Measurements from ENCODE around the gene SEMA6D. TPM values are rescaled to one million over a fixed set of nuclear protein-coding genes. Genes with fewer than 3 reads are reported as not detected.

SEMA6D gene
- total RNA-seq, 1 donor from 2014 or later = not detected

DNA sequence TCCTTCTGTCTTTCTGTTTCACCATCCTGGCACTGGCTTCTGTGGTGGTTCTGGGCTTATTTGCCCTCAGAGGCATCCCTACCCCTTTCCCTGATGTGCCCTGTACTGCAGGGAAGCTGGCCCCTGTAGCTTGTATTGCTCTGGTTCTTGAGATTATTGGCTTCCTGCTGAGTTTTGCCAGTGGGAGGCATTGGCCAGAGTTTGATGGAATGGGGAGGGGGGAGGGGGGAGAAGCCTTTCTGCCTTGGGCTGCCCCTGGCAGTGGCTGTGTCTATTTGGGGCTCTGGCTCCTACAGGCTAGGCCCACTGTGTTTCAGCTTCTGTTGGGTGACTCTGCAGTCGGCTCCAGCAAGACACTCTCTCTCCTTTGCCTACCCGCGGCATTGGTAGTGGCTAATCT, 41.6 kb upstream of the SEMA6D start:
- no peak overlapping the region for H3K27ac Mint-ChIP-seq
- no peaks in the 10 kb centered on the region for H3K36me3 Mint-ChIP-seq (ENCODE audit: low read depth)
- H3K9me3 Mint-ChIP-seq = no peaks in the 10 kb centered on the region
- DNase-seq (no peak), ATAC-seq (ENCODE audit: low read depth) (no peak)
- TF ChIP-seq, protein P1, sequence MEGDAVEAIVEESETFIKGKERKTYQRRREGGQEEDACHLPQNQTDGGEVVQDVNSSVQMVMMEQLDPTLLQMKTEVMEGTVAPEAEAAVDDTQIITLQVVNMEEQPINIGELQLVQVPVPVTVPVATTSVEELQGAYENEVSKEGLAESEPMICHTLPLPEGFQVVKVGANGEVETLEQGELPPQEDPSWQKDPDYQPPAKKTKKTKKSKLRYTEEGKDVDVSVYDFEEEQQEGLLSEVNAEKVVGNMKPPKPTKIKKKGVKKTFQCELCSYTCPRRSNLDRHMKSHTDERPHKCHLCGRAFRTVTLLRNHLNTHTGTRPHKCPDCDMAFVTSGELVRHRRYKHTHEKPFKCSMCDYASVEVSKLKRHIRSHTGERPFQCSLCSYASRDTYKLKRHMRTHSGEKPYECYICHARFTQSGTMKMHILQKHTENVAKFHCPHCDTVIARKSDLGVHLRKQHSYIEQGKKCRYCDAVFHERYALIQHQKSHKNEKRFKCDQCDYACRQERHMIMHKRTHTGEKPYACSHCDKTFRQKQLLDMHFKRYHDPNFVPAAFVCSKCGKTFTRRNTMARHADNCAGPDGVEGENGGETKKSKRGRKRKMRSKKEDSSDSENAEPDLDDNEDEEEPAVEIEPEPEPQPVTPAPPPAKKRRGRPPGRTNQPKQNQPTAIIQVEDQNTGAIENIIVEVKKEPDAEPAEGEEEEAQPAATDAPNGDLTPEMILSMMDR (IDR thresholded peaks at IDR 0.05) = no peak
- intact Hi-C loops (cut with micrococcal nuclease) = no loop called here
- POLR2A ChIA-PET = no interaction called here
- CTCF ChIA-PET = no interaction called here
- H3K4me3 Mint-ChIP-seq = no peak overlapping the region
- no peaks in the 10 kb centered on the region for H3K4me1 Mint-ChIP-seq
- H3K27me3 Mint-ChIP-seq = no peaks in the 10 kb centered on the region

DNA sequence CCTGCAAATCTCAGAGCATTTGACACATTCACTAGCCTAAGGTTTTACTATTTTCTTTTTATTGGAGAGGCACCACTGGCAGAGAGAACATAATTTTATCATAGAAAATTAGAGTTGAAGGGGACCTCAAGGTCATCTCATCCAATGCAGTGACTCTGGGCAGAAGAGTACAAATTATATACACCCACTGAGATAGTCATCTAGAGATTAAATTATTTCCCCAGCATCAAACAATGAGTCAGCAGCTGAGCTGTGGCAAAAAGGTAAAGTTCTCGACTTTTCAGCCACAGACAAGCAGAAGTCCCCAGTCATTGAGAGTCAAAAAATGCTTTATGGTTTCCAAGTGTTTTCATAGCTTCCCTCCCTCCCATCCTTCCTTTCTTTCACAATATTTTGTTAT, 39.3 kb upstream of the SEMA6D start:
- Mint-ChIP-seq H3K4me1 (no peaks in the 10 kb centered on the region), H3K27ac (no peak overlapping the region), H3K36me3 (ENCODE audit: low read depth) (no peaks in the 10 kb centered on the region), H3K9me3 (no peaks in the 10 kb centered on the region), H3K27me3 (no peaks in the 10 kb centered on the region), H3K4me3 (no peak overlapping the region)
- ATAC-seq (ENCODE audit: low read depth) = no peak
- POLR2A ChIA-PET = no interaction called here
- no peak for DNase-seq
- intact Hi-C loops (cut with micrococcal nuclease) = no loop called here
- CTCF ChIA-PET = no interaction called here
- TF ChIP-seq, protein P1 (IDR thresholded peaks at IDR 0.05) = no peak

DNA sequence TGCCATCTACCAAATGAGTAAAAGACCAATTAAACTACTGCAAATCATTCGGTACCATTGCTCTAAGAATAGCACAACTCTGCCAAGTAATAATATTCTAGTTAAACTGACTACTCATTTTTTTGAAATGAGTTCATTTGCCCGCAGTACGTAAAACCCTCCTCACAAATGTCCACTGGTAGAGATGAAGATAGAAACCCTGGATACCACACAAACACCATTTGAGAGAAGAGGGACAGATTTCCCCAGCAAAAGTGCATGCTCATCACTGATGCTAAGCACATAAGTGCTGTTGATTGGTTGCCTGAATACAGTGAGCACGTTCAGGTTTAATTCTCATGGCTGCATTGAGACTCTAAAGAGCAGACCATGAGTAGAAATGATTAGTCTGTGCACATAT, 34.6 kb upstream of the SEMA6D start:
- ATAC-seq (ENCODE audit: low read depth) (no peak), DNase-seq (no peak)
- Mint-ChIP-seq H3K4me1 (no peaks in the 10 kb centered on the region), H3K4me3 (no peak overlapping the region), H3K9me3 (no peaks in the 10 kb centered on the region), H3K36me3 (ENCODE audit: low read depth) (no peaks in the 10 kb centered on the region), H3K27ac (no peak overlapping the region), H3K27me3 (no peaks in the 10 kb centered on the region)
- intact Hi-C loops (cut with micrococcal nuclease) = no loop called here
- CTCF ChIA-PET = no interaction called here
- TF ChIP-seq, protein P1 (IDR thresholded peaks at IDR 0.05) = no peak
- POLR2A ChIA-PET = no interaction called here

DNA sequence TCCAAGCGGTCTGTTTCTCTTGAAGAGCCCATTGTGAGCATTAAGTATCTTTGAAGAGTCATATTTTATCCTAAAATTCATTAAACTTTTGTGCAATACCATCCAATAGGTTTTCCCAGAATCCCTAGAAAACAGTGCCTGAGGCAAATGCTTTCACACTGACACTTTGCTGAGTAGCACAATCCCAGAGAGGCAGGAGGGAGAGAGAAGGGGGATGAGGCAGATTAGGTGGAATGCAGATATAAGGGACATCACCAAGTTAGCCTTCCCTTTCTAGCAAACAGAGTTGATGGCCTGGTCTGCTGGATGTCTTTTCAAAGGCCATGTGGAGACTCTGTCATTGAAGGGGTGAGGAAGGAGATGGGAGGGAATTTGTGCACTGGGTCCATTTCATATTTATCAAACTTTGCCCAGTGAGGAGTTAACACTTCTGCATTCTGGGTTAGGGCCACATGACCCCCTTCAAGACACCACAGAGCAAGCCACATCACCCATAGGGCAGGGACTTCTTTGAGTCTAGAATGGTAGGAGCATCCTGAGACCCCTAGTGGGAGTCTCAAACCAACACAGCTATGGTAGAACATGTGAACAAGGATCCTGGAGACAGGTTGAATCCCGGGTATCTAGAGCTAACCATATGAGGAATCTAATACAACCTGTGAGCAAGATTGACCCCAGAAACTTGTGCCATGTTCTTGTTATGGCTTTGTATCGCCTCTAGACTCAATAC, 32.0 kb upstream of the SEMA6D start:
- ChIA-PET POLR2A (no interaction called here), CTCF (no interaction called here)
- ATAC-seq (ENCODE audit: low read depth) (no peak), DNase-seq (no peak)
- H3K4me3 Mint-ChIP-seq = no peak overlapping the region
- TF ChIP-seq, protein P1 (IDR thresholded peaks at IDR 0.05) = no peak
- H3K36me3 Mint-ChIP-seq (ENCODE audit: low read depth) = no peaks in the 10 kb centered on the region
- H3K27me3 Mint-ChIP-seq = no peaks in the 10 kb centered on the region
- intact Hi-C loops (cut with micrococcal nuclease) = no loop called here
- H3K27ac Mint-ChIP-seq = no peak overlapping the region
- H3K9me3 Mint-ChIP-seq = no peaks in the 10 kb centered on the region
- no peaks in the 10 kb centered on the region for H3K4me1 Mint-ChIP-seq

DNA sequence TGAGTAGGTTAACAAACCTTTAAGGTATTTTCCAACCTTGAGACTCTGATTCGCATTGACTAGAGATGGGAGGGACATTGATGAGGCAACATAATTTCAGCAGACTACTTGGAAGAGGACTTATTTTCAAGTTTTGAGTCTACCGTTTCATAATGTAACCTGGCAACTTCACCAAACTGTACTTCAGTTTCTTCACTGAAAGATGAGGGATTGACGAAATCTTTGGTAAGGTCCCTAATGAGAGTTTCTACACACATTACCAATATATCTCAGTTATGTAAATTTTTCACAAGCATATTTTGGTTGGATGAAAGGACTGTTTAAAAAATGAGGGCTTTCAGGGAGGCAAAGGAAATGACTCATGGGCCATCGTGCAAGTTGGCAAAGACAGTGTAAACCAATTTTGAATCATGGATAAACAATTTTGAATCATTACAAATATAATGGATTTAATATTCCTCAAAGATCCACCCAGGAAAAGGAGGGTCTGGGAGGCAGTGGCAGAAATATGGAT, 28.7 kb upstream of the SEMA6D start:
- Mint-ChIP-seq H3K4me3 (no peak overlapping the region), H3K36me3 (ENCODE audit: low read depth) (no peaks in the 10 kb centered on the region), H3K27ac (no peak overlapping the region), H3K4me1 (no peaks in the 10 kb centered on the region), H3K27me3 (no peaks in the 10 kb centered on the region), H3K9me3 (no peaks in the 10 kb centered on the region)
- no peak for DNase-seq
- TF ChIP-seq, protein P1 (IDR thresholded peaks at IDR 0.05) = no peak
- ChIA-PET CTCF (no interaction called here), POLR2A (no interaction called here)
- ATAC-seq (ENCODE audit: low read depth) = no peak
- intact Hi-C loops (cut with micrococcal nuclease) = no loop called here
